ENCODE data around the gene BBS4.

DNA sequence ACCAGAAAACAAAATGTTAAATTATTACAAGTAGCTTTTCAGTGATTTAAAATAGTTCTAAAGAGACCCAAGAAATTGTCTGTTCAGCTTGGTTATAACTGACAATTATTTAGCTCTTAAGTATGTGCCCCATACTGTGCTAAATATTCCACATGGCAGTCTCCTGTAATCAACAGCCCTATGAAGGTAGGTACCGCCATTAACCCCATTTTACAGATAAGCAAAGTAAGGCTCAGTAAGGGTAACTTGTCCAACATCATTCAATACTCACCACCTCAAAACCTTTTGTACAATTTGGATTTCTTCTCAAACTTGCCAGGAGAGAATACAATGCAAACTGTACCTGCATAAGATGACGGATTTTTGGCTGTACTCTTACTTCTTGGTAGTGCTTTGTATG, 63.7 kb downstream of the BBS4 start:
- TF ChIP-seq NFIC (IDR thresholded peaks at IDR 0.05) (no peak), NKRF (IDR thresholded peaks at IDR 0.05; ENCODE audit: borderline replicate concordance) (no peak), PHF21A (IDR thresholded peaks at IDR 0.05; ENCODE audit: borderline replicate concordance, low read depth) (no peak), ZNF347 (CRISPR knock-in tag; IDR thresholded peaks at IDR 0.05; ENCODE audit: low read depth) (no peak), SP2 (IDR thresholded peaks at IDR 0.05; ENCODE audit: extremely low read depth, low read depth, low read length, poor library complexity, severe bottlenecking) (no peak), ZNF398 (CRISPR knock-in tag; IDR thresholded peaks at IDR 0.05) (no peak), CTCF (IDR thresholded peaks at IDR 0.05 in 2 of 3, conservative IDR thresholded peaks at IDR 0.05 in 1 of 3; ENCODE audit: insufficient read depth in 2 of 3, low read depth in 1 of 3, low read length in 3 of 3) (no peak), ZNF589 (CRISPR knock-in tag; IDR thresholded peaks at IDR 0.05; ENCODE audit: low read depth) (no peak)
- TF ChIP-seq, protein P1, sequence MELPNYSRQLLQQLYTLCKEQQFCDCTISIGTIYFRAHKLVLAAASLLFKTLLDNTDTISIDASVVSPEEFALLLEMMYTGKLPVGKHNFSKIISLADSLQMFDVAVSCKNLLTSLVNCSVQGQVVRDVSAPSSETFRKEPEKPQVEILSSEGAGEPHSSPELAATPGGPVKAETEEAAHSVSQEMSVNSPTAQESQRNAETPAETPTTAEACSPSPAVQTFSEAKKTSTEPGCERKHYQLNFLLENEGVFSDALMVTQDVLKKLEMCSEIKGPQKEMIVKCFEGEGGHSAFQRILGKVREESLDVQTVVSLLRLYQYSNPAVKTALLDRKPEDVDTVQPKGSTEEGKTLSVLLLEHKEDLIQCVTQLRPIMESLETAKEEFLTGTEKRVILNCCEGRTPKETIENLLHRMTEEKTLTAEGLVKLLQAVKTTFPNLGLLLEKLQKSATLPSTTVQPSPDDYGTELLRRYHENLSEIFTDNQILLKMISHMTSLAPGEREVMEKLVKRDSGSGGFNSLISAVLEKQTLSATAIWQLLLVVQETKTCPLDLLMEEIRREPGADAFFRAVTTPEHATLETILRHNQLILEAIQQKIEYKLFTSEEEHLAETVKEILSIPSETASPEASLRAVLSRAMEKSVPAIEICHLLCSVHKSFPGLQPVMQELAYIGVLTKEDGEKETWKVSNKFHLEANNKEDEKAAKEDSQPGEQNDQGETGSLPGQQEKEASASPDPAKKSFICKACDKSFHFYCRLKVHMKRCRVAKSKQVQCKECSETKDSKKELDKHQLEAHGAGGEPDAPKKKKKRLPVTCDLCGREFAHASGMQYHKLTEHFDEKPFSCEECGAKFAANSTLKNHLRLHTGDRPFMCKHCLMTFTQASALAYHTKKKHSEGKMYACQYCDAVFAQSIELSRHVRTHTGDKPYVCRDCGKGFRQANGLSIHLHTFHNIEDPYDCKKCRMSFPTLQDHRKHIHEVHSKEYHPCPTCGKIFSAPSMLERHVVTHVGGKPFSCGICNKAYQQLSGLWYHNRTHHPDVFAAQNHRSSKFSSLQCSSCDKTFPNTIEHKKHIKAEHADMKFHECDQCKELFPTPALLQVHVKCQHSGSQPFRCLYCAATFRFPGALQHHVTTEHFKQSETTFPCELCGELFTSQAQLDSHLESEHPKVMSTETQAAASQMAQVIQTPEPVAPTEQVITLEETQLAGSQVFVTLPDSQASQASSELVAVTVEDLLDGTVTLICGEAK (IDR thresholded peaks at IDR 0.05), result no peak
- TF ChIP-seq, protein P1 (CRISPR knock-in tag; IDR thresholded peaks at IDR 0.05), result no peak
- TF ChIP-seq, protein P2, sequence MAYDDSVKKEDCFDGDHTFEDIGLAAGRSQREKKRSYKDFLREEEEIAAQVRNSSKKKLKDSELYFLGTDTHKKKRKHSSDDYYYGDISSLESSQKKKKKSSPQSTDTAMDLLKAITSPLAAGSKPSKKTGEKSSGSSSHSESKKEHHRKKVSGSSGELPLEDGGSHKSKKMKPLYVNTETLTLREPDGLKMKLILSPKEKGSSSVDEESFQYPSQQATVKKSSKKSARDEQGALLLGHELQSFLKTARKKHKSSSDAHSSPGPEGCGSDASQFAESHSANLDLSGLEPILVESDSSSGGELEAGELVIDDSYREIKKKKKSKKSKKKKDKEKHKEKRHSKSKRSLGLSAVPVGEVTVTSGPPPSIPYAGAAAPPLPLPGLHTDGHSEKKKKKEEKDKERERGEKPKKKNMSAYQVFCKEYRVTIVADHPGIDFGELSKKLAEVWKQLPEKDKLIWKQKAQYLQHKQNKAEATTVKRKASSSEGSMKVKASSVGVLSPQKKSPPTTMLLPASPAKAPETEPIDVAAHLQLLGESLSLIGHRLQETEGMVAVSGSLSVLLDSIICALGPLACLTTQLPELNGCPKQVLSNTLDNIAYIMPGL (CRISPR knock-in tag; IDR thresholded peaks at IDR 0.05), result no peak

All from K562 (cell line).